PFSK-1 (cell line): ENCODE data around the gene SHROOM1.

Source experiments
- FOXP2 ChIP-seq: optimal IDR thresholded peaks from 2 replicates; pipeline ENCODE3; 2011; ENCODE audit warnings: borderline replicate concordance, control low read depth, inconsistent platforms; ENCODE audit not compliant: insufficient read depth; ENCODE audit errors: extremely low read length, extremely low read depth
- POLR2AphosphoS5 ChIP-seq: IDR thresholded peaks from 2 replicates; pipeline ENCODE4 v1.6.1; 2012; ENCODE audit warnings: low read depth, mild to moderate bottlenecking, control low read depth, low read length, moderate library complexity
- REST ChIP-seq, 2 experiments: IDR thresholded peaks; 2 replicates each; pipeline versions ENCODE4 v1.6.1 to v1.8.0; 2011 to 2012; ENCODE audit warnings: low read depth in 2 of 2, low read length in 2 of 2, control low read depth in 1 of 2, inconsistent platforms in 1 of 2, mild to moderate bottlenecking in 1 of 2, moderate library complexity in 1 of 2; ENCODE audit not compliant: insufficient read depth in 1 of 2
- SIN3A ChIP-seq: IDR thresholded peaks from 2 replicates; pipeline ENCODE4 v1.6.1; 2012; ENCODE audit warnings: mild to moderate bottlenecking, low read length, moderate library complexity, borderline replicate concordance; ENCODE audit not compliant: insufficient read depth
- TAF1 ChIP-seq: IDR thresholded peaks from 2 replicates; pipeline ENCODE4 v1.6.1; 2012; ENCODE audit warnings: low read length, control low read depth, borderline replicate concordance; ENCODE audit not compliant: insufficient read depth

The SHROOM1 gene

GRCh38 chr5:132802044-132802684 lies 28.3 kb downstream of the SHROOM1 start:
- TF ChIP-seq TAF1 (no peak), POLR2AphosphoS5 (no peak), SIN3A (no peak), FOXP2 (no peak), REST (IDR thresholded peaks at IDR 0.05; ENCODE audit: insufficient read depth in 1 of 2, low read depth in 2 of 2, low read length in 2 of 2) (no peak)

GRCh38 chr5:132800545-132800944 lies 29.9 kb downstream of the SHROOM1 start:
- TF ChIP-seq REST (IDR thresholded peaks at IDR 0.05; ENCODE audit: insufficient read depth in 1 of 2, low read depth in 2 of 2, low read length in 2 of 2), result no peak

GRCh38 chr5:132799392-132799791 lies 31.1 kb downstream of the SHROOM1 start:
- TF ChIP-seq SIN3A (no peak), POLR2AphosphoS5 (no peak), TAF1 (no peak), FOXP2 (no peak)

GRCh38 chr5:132797651-132798050 lies 32.8 kb downstream of the SHROOM1 start:
- TF ChIP-seq TAF1, result no peak
- TF ChIP-seq POLR2AphosphoS5, result no peak
- no peak for TF ChIP-seq SIN3A
- no peak for TF ChIP-seq REST (IDR thresholded peaks at IDR 0.05; ENCODE audit: insufficient read depth in 1 of 2, low read depth in 2 of 2, low read length in 2 of 2)
- TF ChIP-seq FOXP2, result no peak

- no peak for TF ChIP-seq TAF1
- TF ChIP-seq REST (IDR thresholded peaks at IDR 0.05; ENCODE audit: insufficient read depth in 1 of 2, low read depth in 2 of 2, low read length in 2 of 2), result no peak
- TF ChIP-seq SIN3A, result no peak
- TF ChIP-seq FOXP2, result no peak
- TF ChIP-seq POLR2AphosphoS5, result no peak
These were observed 39.4 kb downstream of the SHROOM1 start for GRCh38 chr5:132791026-132791425.
